ENCODE results near the gene XRRA1.
"Not testable (repeated sequence)": the region's sequence is repeated elsewhere in the genome, so short reads cannot be mapped to it uniquely, and the experiment has no call there.

The XRRA1 gene

GRCh38 chr11:74960128-74960527 is 11.2 kb upstream of the XRRA1 start:
- not testable (repeated sequence) for H3K4me1 ChIP-seq (ENCODE audit: insufficient read depth, low read length); H3K9ac ChIP-seq (ENCODE audit: low read depth, low read length); H3K9me3 ChIP-seq (ENCODE audit: control insufficient read depth, insufficient read depth, low read length); H3K36me3 ChIP-seq (ENCODE audit: insufficient read depth, low read length)

GRCh38 chr11:74957937-74958629 is 9.2 kb upstream of the XRRA1 start:
- Histone ChIP-seq H3K36me3 (ENCODE audit: insufficient read depth, low read length) (no peaks in the 10 kb centered on the region), H3K4me1 (ENCODE audit: insufficient read depth, low read length) (0 out of 2 replicates have a peak, but pooled peaks cover 3% of the 10 kb centered on the region), H3K9ac (ENCODE audit: low read depth, low read length) (no peak overlapping the region), H3K9me3 (ENCODE audit: control insufficient read depth, insufficient read depth, low read length) (no peaks in the 10 kb centered on the region)

- H3K9me3 ChIP-seq (ENCODE audit: control insufficient read depth, insufficient read depth, low read length), result no peaks in the 10 kb centered on the region
- no peak overlapping the region for H3K9ac ChIP-seq (ENCODE audit: low read depth, low read length)
- H3K4me1 ChIP-seq (ENCODE audit: insufficient read depth, low read length), result 0 out of 2 replicates have a peak, but pooled peaks cover 3% of the 10 kb centered on the region
- H3K36me3 ChIP-seq (ENCODE audit: insufficient read depth, low read length), result no peaks in the 10 kb centered on the region
Measured at GRCh38 chr11:74956397-74957015, 7.6 kb upstream of the XRRA1 start.

GRCh38 chr11:74954199-74954598 is 5.3 kb upstream of the XRRA1 start:
- Histone ChIP-seq H3K9ac (ENCODE audit: low read depth, low read length) (no peak overlapping the region), H3K9me3 (ENCODE audit: control insufficient read depth, insufficient read depth, low read length) (no peaks in the 10 kb centered on the region), H3K4me1 (ENCODE audit: insufficient read depth, low read length) (no peaks in the 10 kb centered on the region), H3K36me3 (ENCODE audit: insufficient read depth, low read length) (no peaks in the 10 kb centered on the region)

GRCh38 chr11:74953451-74953850 is 4.6 kb upstream of the XRRA1 start:
- Histone ChIP-seq H3K36me3 (ENCODE audit: insufficient read depth, low read length) (no peaks in the 10 kb centered on the region), H3K4me1 (ENCODE audit: insufficient read depth, low read length) (no peaks in the 10 kb centered on the region), H3K9ac (ENCODE audit: low read depth, low read length) (no peak overlapping the region), H3K9me3 (ENCODE audit: control insufficient read depth, insufficient read depth, low read length) (no peaks in the 10 kb centered on the region)

GRCh38 chr11:74952752-74953151 is 3.9 kb upstream of the XRRA1 start:
- Histone ChIP-seq H3K9ac (ENCODE audit: low read depth, low read length) (no peak overlapping the region), H3K4me1 (ENCODE audit: insufficient read depth, low read length) (no peaks in the 10 kb centered on the region), H3K36me3 (ENCODE audit: insufficient read depth, low read length) (no peaks in the 10 kb centered on the region), H3K9me3 (ENCODE audit: control insufficient read depth, insufficient read depth, low read length) (no peaks in the 10 kb centered on the region)

GRCh38 chr11:74951226-74951625 is 2.3 kb upstream of the XRRA1 start:
- no peak overlapping the region for H3K9ac ChIP-seq (ENCODE audit: low read depth, low read length)
- H3K36me3 ChIP-seq (ENCODE audit: insufficient read depth, low read length), result no peaks in the 10 kb centered on the region
- no peaks in the 10 kb centered on the region for H3K9me3 ChIP-seq (ENCODE audit: control insufficient read depth, insufficient read depth, low read length)
- no peaks in the 10 kb centered on the region for H3K4me1 ChIP-seq (ENCODE audit: insufficient read depth, low read length)

GRCh38 chr11:74950374-74950969 is 1.6 kb upstream of the XRRA1 start:
- Histone ChIP-seq H3K9me3 (ENCODE audit: control insufficient read depth, insufficient read depth, low read length) (no peaks in the 10 kb centered on the region), H3K4me1 (ENCODE audit: insufficient read depth, low read length) (no peaks in the 10 kb centered on the region), H3K9ac (ENCODE audit: low read depth, low read length) (peak overlapping the region; percentile 84; the same call in 1 of the 2 replicates), H3K36me3 (ENCODE audit: insufficient read depth, low read length) (no peaks in the 10 kb centered on the region)

- no peaks in the 10 kb centered on the region for H3K4me1 ChIP-seq (ENCODE audit: insufficient read depth, low read length)
- no peaks in the 10 kb centered on the region for H3K9me3 ChIP-seq (ENCODE audit: control insufficient read depth, insufficient read depth, low read length)
- peak overlapping the region; percentile 84 for H3K9ac ChIP-seq (ENCODE audit: low read depth, low read length)
- no peaks in the 10 kb centered on the region for H3K36me3 ChIP-seq (ENCODE audit: insufficient read depth, low read length)
Measured at GRCh38 chr11:74949753-74950137, 854 bp upstream of the XRRA1 start.

GRCh38 chr11:74948546-74948897 is 369 bp downstream of the XRRA1 start:
- Histone ChIP-seq H3K9me3 (ENCODE audit: control insufficient read depth, insufficient read depth, low read length) (no peaks in the 10 kb centered on the region), H3K36me3 (ENCODE audit: insufficient read depth, low read length) (no peaks in the 10 kb centered on the region), H3K4me1 (ENCODE audit: insufficient read depth, low read length) (no peaks in the 10 kb centered on the region), H3K9ac (ENCODE audit: low read depth, low read length) (peak overlapping the region; percentile 84; the same call in 1 of the 2 replicates)

GRCh38 chr11:74942073-74942759 is 6.7 kb downstream of the XRRA1 start:
- Histone ChIP-seq H3K9ac (ENCODE audit: low read depth, low read length) (no peak overlapping the region), H3K9me3 (ENCODE audit: control insufficient read depth, insufficient read depth, low read length) (no peaks in the 10 kb centered on the region), H3K36me3 (ENCODE audit: insufficient read depth, low read length) (no peaks in the 10 kb centered on the region), H3K4me1 (ENCODE audit: insufficient read depth, low read length) (no peaks in the 10 kb centered on the region)

GRCh38 chr11:74941492-74941891 is 7.4 kb downstream of the XRRA1 start:
- Histone ChIP-seq H3K4me1 (ENCODE audit: insufficient read depth, low read length) (no peaks in the 10 kb centered on the region), H3K9ac (ENCODE audit: low read depth, low read length) (no peak overlapping the region), H3K36me3 (ENCODE audit: insufficient read depth, low read length) (no peaks in the 10 kb centered on the region), H3K9me3 (ENCODE audit: control insufficient read depth, insufficient read depth, low read length) (no peaks in the 10 kb centered on the region)

GRCh38 chr11:74937696-74938475 is 11.0 kb downstream of the XRRA1 start:
- no peaks in the 10 kb centered on the region for H3K9me3 ChIP-seq (ENCODE audit: control insufficient read depth, insufficient read depth, low read length)
- H3K4me1 ChIP-seq (ENCODE audit: insufficient read depth, low read length), result no peaks in the 10 kb centered on the region
- H3K36me3 ChIP-seq (ENCODE audit: insufficient read depth, low read length), result no peaks in the 10 kb centered on the region
- H3K9ac ChIP-seq (ENCODE audit: low read depth, low read length), result no peak overlapping the region

- no peaks in the 10 kb centered on the region for H3K36me3 ChIP-seq (ENCODE audit: insufficient read depth, low read length)
- H3K9me3 ChIP-seq (ENCODE audit: control insufficient read depth, insufficient read depth, low read length), result no peaks in the 10 kb centered on the region
- H3K4me1 ChIP-seq (ENCODE audit: insufficient read depth, low read length), result no peaks in the 10 kb centered on the region
- no peak overlapping the region for H3K9ac ChIP-seq (ENCODE audit: low read depth, low read length)
Measured at GRCh38 chr11:74936976-74937375, 11.9 kb downstream of the XRRA1 start.

Measured in ES-I3 (cell line).